ENCODE data around the gene TEX48. TPM values are rescaled to one million over a fixed set of nuclear protein-coding genes. Genes with fewer than 3 reads are reported as not detected.
A peak's percentile ranks its signal among the peaks of the same experiment; 100 is the strongest.

The TEX48 gene
- total RNA-seq (not detected), polyA plus RNA-seq (not detected)
- long read RNA-seq, donor 1 = 0 reads
- long read RNA-seq, donor 2 = 0 reads
- long read RNA-seq, donor 3 = 0 reads
- long read RNA-seq, donor 4 = 0 reads

- Histone ChIP-seq H3K9me3 (ENCODE audit: control insufficient read depth, low read length) (no peaks in the 10 kb centered on the region), H3K27ac (ENCODE audit: low read length) (no peak within 1 kb of the TSS), H3K4me1 (ENCODE audit: control insufficient read depth, insufficient read depth, low read length) (no peaks in the 10 kb centered on the region), H3K27me3 (ENCODE audit: control insufficient read depth, insufficient read depth) (no peaks in the 10 kb centered on the region), H3K4me3 (ENCODE audit: low read length) (no peak within 1 kb of the TSS)
- intact Hi-C loops (cut with DNase I) = loop anchor here in 2 of 4 donors (10.0 kb wide), 1 partner anchor 333 kb away; no protein-coding TSS in a partner anchor
- DNase-seq = peak; percentile 45 to 68 (median 64)
- 66% methylated on average over 8 of the region's 8 CpGs for WGBS
- peak; percentile 62 to 65 for ATAC-seq
These were observed at the start of gene TEX48 for GRCh38 chr9:114681594-114682332. Gene TEX48, minus strand, starts transcription at chr9:114682192. Its CDS starts 10,469 bp downstream, at chr9:114671723.

- 80% methylated on average over 1 of the region's 1 CpG for WGBS
- Histone ChIP-seq H3K9me3 (ENCODE audit: control insufficient read depth, low read length) (no peaks in the 10 kb centered on the region), H3K4me3 (ENCODE audit: low read length) (no peak overlapping the region), H3K27ac (ENCODE audit: low read length) (no peak overlapping the region), H3K4me1 (ENCODE audit: control insufficient read depth, insufficient read depth, low read length) (no peaks in the 10 kb centered on the region), H3K27me3 (ENCODE audit: control insufficient read depth, insufficient read depth) (no peaks in the 10 kb centered on the region)
- ATAC-seq (no peak), DNase-seq (no peak)
- intact Hi-C loops (cut with DNase I) = no loop called here
These were observed 49.7 kb upstream of the TEX48 start for GRCh38 chr9:114731701-114732100.

GRCh38 chr9:114729706-114730105 lies 47.7 kb upstream of the TEX48 start:
- 90% methylated on average over 5 of the region's 5 CpGs for WGBS
- Histone ChIP-seq H3K4me1 (ENCODE audit: control insufficient read depth, insufficient read depth, low read length) (no peaks in the 10 kb centered on the region), H3K27ac (ENCODE audit: low read length) (no peak overlapping the region), H3K4me3 (ENCODE audit: low read length) (no peak overlapping the region), H3K27me3 (ENCODE audit: control insufficient read depth, insufficient read depth) (no peaks in the 10 kb centered on the region), H3K9me3 (ENCODE audit: control insufficient read depth, low read length) (no peaks in the 10 kb centered on the region)
- intact Hi-C loops (cut with DNase I) = no loop called here
- DNase-seq = no peak
- no peak for ATAC-seq

GRCh38 chr9:114725930-114726329 lies 43.9 kb upstream of the TEX48 start:
- WGBS = 73% methylated on average over 3 of the region's 3 CpGs
- Histone ChIP-seq H3K4me1 (ENCODE audit: control insufficient read depth, insufficient read depth, low read length) (no peaks in the 10 kb centered on the region), H3K9me3 (ENCODE audit: control insufficient read depth, low read length) (no peaks in the 10 kb centered on the region), H3K27ac (ENCODE audit: low read length) (no peak overlapping the region), H3K27me3 (ENCODE audit: control insufficient read depth, insufficient read depth) (no peaks in the 10 kb centered on the region), H3K4me3 (ENCODE audit: low read length) (no peak overlapping the region)
- ATAC-seq (no peak), DNase-seq (no peak)
- intact Hi-C loops (cut with DNase I) = no loop called here

- Histone ChIP-seq H3K27ac (ENCODE audit: low read length) (no peak overlapping the region), H3K9me3 (ENCODE audit: control insufficient read depth, low read length) (no peaks in the 10 kb centered on the region), H3K27me3 (ENCODE audit: control insufficient read depth, insufficient read depth) (no peaks in the 10 kb centered on the region), H3K4me3 (ENCODE audit: low read length) (no peak overlapping the region), H3K4me1 (ENCODE audit: control insufficient read depth, insufficient read depth, low read length) (no peaks in the 10 kb centered on the region)
- DNase-seq (no peak), ATAC-seq (no peak)
- 94% methylated on average over 3 of the region's 3 CpGs for WGBS
- intact Hi-C loops (cut with DNase I) = no loop called here
These were observed 42.8 kb upstream of the TEX48 start for GRCh38 chr9:114724744-114725143.

GRCh38 chr9:114723931-114724330 lies 41.9 kb upstream of the TEX48 start:
- no peak overlapping the region for H3K27ac ChIP-seq (ENCODE audit: low read length)
- H3K9me3 ChIP-seq (ENCODE audit: control insufficient read depth, low read length) = no peaks in the 10 kb centered on the region
- ATAC-seq (no peak), DNase-seq (no peak)
- H3K27me3 ChIP-seq (ENCODE audit: control insufficient read depth, insufficient read depth) = no peaks in the 10 kb centered on the region
- intact Hi-C loops (cut with DNase I) = no loop called here
- no peaks in the 10 kb centered on the region for H3K4me1 ChIP-seq (ENCODE audit: control insufficient read depth, insufficient read depth, low read length)
- WGBS = 93% methylated on average over 1 of the region's 1 CpG
- H3K4me3 ChIP-seq (ENCODE audit: low read length) = no peak overlapping the region

GRCh38 chr9:114722937-114723620 lies 41.1 kb upstream of the TEX48 start:
- DNase-seq = peak in 1 of 3 donors; percentile 34
- intact Hi-C loops (cut with DNase I) = no loop called here
- Histone ChIP-seq H3K4me3 (ENCODE audit: low read length) (no peak overlapping the region), H3K9me3 (ENCODE audit: control insufficient read depth, low read length) (no peaks in the 10 kb centered on the region), H3K27me3 (ENCODE audit: control insufficient read depth, insufficient read depth) (no peaks in the 10 kb centered on the region), H3K27ac (ENCODE audit: low read length) (no peak overlapping the region), H3K4me1 (ENCODE audit: control insufficient read depth, insufficient read depth, low read length) (no peaks in the 10 kb centered on the region)
- ATAC-seq = peak in 1 of 2 donors; percentile 48
- 45% methylated on average over 7 of the region's 7 CpGs for whole genome bisulfite sequencing

GRCh38 chr9:114722081-114722621 lies 40.2 kb upstream of the TEX48 start:
- no peaks in the 10 kb centered on the region for H3K27me3 ChIP-seq (ENCODE audit: control insufficient read depth, insufficient read depth)
- intact Hi-C loops (cut with DNase I) = no loop called here
- WGBS = 68% methylated on average over 7 of the region's 7 CpGs
- no peak overlapping the region for H3K4me3 ChIP-seq (ENCODE audit: low read length)
- DNase-seq (no peak), ATAC-seq (no peak)
- H3K4me1 ChIP-seq (ENCODE audit: control insufficient read depth, insufficient read depth, low read length) = no peaks in the 10 kb centered on the region
- H3K9me3 ChIP-seq (ENCODE audit: control insufficient read depth, low read length) = no peaks in the 10 kb centered on the region
- no peak overlapping the region for H3K27ac ChIP-seq (ENCODE audit: low read length)

- intact Hi-C loops (cut with DNase I) = no loop called here
- H3K27ac ChIP-seq (ENCODE audit: low read length) = no peak overlapping the region
- DNase-seq (no peak), ATAC-seq (no peak)
- 58% methylated on average over 8 of the region's 8 CpGs for WGBS
- H3K27me3 ChIP-seq (ENCODE audit: control insufficient read depth, insufficient read depth) = no peaks in the 10 kb centered on the region
- H3K9me3 ChIP-seq (ENCODE audit: control insufficient read depth, low read length) = no peaks in the 10 kb centered on the region
- H3K4me3 ChIP-seq (ENCODE audit: low read length) = no peak overlapping the region
- H3K4me1 ChIP-seq (ENCODE audit: control insufficient read depth, insufficient read depth, low read length) = no peaks in the 10 kb centered on the region
These were observed 39.6 kb upstream of the TEX48 start for GRCh38 chr9:114721491-114722079.

GRCh38 chr9:114720086-114720676 lies 38.2 kb upstream of the TEX48 start:
- DNase-seq (no peak), ATAC-seq (no peak)
- no peak overlapping the region for H3K4me3 ChIP-seq (ENCODE audit: low read length)
- no peaks in the 10 kb centered on the region for H3K9me3 ChIP-seq (ENCODE audit: control insufficient read depth, low read length)
- H3K27me3 ChIP-seq (ENCODE audit: control insufficient read depth, insufficient read depth) = no peaks in the 10 kb centered on the region
- WGBS = 77% methylated on average over 3 of the region's 3 CpGs
- intact Hi-C loops (cut with DNase I) = no loop called here
- no peaks in the 10 kb centered on the region for H3K4me1 ChIP-seq (ENCODE audit: control insufficient read depth, insufficient read depth, low read length)
- no peak overlapping the region for H3K27ac ChIP-seq (ENCODE audit: low read length)
